ENCODE data around the gene MMP15. TPM values are rescaled to one million over a fixed set of nuclear protein-coding genes. Genes with fewer than 3 reads are reported as not detected.

Gene MMP15
- total RNA-seq, 5 donors from 2014 or later (not counting 1 experiment from before 2014, with no cell fraction given): 0.30 to 1.3 (median 0.85) TPM

DNA sequence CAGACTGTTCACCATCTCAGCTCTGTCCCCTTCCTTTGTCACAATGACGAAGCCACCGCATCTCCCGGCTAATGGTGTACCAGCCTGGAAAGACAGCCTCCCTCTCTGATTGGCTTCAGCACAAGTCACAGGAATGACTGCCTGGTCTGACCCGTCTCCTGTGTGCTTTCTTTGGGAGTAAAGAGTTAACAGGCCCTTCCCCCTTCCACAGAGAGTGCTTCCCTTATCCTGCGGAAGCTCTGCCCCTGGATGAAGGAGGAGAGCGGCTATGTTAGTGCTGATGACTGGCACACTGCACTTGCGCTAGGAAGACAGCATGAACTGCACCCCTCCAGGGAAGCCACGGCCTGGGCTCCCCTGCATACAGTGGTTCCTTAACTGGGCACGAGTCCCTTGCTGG is 13.1 kb upstream of the MMP15 start:
- no peak for ATAC-seq (replicated peaks in 1 of 4)

DNA sequence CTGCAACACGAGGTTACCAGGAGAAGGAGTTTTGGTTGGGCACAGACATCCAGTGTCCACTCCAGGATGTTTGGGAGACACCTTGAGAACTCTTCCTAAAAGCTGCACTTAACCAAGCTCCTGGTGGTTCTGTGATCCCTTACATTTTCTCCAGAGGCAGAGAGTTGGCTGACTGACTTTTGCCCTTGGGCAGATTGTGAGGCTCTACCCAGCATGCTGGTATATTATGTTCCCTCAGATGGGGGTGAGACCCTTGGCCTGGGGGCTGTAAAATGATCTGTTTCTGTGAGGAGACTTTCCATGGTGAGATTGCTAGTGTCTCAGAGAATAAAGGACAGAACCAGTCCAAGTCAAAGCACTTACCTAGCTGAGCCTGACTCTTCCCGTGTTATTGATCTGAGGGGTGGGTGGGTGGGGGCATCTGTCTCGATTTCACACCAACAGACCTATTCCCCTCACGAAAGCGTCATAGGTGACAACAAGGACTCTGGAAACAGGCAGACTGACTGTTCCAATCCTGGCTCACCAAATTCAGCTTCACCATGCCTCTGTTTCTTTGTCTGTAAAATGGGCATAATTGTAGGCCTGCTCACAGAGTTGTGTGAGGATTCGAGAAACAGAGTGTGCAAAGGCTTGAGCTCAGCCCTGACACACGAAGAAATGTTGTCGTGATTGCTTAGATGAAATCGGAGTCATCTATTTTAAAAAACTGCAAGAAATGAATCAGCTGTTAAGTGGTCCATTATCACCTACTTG is 12.2 kb upstream of the MMP15 start:
- Mint-ChIP-seq H3K27ac (no peak overlapping the region), H3K36me3 (peaks cover 32% of the 10 kb centered on the region), H3K4me3 (no peak overlapping the region), H3K4me1 (no peaks in the 10 kb centered on the region), H3K27me3 (no peaks in the 10 kb centered on the region), H3K9me3 (no peaks in the 10 kb centered on the region)
- ChIA-PET CTCF (no interaction called here), POLR2A (interaction anchor here in 1 of 2 donors (0.6 kb wide), 1 partner anchor 14 kb away, joined by 3 read pairs; no protein-coding TSS in a partner anchor)
- Histone ChIP-seq H3K9me3 (no peaks in the 10 kb centered on the region), H3K27me3 (replicated peaks in 1 of 2; ENCODE audit: control insufficient read depth in 2 of 2, extremely low read depth in 1 of 2, insufficient read depth in 2 of 2, low read length in 1 of 2) (no peaks in the 10 kb centered on the region), H3K27ac (ENCODE audit: low read length) (no peak overlapping the region), H3K4me1 (ENCODE audit: control insufficient read depth in 1 of 2, extremely low read depth in 1 of 2, insufficient read depth in 2 of 2, low read length in 2 of 2) (no peaks in the 10 kb centered on the region), H3K4me3 (ENCODE audit: control insufficient read depth in 1 of 2, extremely low read depth in 1 of 2, low read length in 1 of 2) (no peak overlapping the region), H3K36me3 (ENCODE audit: control insufficient read depth in 2 of 2, extremely low read depth in 1 of 2, insufficient read depth in 1 of 2, low read length in 1 of 2) (peaks cover 10 to 53% of the 10 kb centered on the region in 2 donors)
- WGBS (ENCODE audit: insufficient coverage): no CpG with 5 or more reads among the region's 9 CpGs
- no peak for ATAC-seq (replicated peaks in 1 of 4)
- DNase-seq: no peak

More for the DNA sequence above, 13.1 kb upstream of the MMP15 start:
- H3K36me3 ChIP-seq (ENCODE audit: control insufficient read depth in 2 of 2, extremely low read depth in 1 of 2, insufficient read depth in 1 of 2, low read length in 1 of 2): peaks cover 10 to 48% of the 10 kb centered on the region in 2 donors
- no peaks in the 10 kb centered on the region for H3K27me3 Mint-ChIP-seq
- H3K9me3 Mint-ChIP-seq: no peaks in the 10 kb centered on the region
- no peak overlapping the region for H3K4me3 Mint-ChIP-seq
- no peak overlapping the region for H3K27ac ChIP-seq (ENCODE audit: low read length)
- DNase-seq: no peak
- no peaks in the 10 kb centered on the region for H3K4me1 ChIP-seq (ENCODE audit: control insufficient read depth in 1 of 2, extremely low read depth in 1 of 2, insufficient read depth in 2 of 2, low read length in 2 of 2)
- no peak overlapping the region for H3K4me3 ChIP-seq (ENCODE audit: control insufficient read depth in 1 of 2, extremely low read depth in 1 of 2, low read length in 1 of 2)
- WGBS (ENCODE audit: insufficient coverage): 93% methylated on average over 4 of the region's 9 CpGs
- peaks cover 36% of the 10 kb centered on the region for H3K36me3 Mint-ChIP-seq
- POLR2A ChIA-PET: no interaction called here
- no peaks in the 10 kb centered on the region for H3K4me1 Mint-ChIP-seq
- no peaks in the 10 kb centered on the region for H3K9me3 ChIP-seq
- H3K27ac Mint-ChIP-seq: no peak overlapping the region
- CTCF ChIA-PET: no interaction called here
- no peaks in the 10 kb centered on the region for H3K27me3 ChIP-seq (replicated peaks in 1 of 2; ENCODE audit: control insufficient read depth in 2 of 2, extremely low read depth in 1 of 2, insufficient read depth in 2 of 2, low read length in 1 of 2)

DNA sequence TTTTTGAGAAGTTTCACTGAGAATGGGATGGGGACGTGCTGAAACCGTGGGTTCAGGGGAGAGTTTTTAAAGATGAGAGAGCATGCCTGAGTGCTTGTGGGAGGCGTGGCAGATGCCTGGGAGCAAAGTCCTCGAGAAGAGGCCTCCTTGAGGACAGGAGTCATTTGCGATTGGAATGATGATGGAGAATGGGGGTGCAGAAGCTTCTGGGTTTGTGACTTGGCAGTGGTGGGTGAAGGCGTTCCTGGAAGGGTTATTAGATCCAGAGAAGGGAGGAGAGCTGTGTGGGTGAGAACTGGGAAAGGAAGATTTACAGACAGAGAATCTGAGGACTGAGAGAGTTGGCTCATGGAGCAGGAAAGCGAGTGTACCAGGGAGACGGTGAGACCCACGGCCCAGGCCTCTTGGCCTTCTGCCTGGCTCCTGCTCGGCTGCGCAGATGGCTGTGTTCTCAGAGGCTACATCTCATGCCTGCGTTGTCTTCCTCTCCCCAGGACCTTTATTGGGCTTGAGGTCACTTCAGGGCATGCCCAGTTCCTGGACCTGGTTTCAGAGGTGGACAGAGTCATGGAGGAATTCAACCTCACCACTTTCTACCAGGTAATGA is 8.6 kb upstream of the MMP15 start:
- no peak for DNase-seq
- H3K9me3 Mint-ChIP-seq: no peaks in the 10 kb centered on the region
- H3K36me3 ChIP-seq (ENCODE audit: control insufficient read depth in 2 of 2, extremely low read depth in 1 of 2, insufficient read depth in 1 of 2, low read length in 1 of 2): peaks cover 10 to 37% of the 10 kb centered on the region in 2 donors
- H3K27ac ChIP-seq (ENCODE audit: low read length): no peak overlapping the region
- H3K27me3 ChIP-seq (replicated peaks in 1 of 2; ENCODE audit: control insufficient read depth in 2 of 2, extremely low read depth in 1 of 2, insufficient read depth in 2 of 2, low read length in 1 of 2): no peaks in the 10 kb centered on the region
- WGBS (ENCODE audit: insufficient coverage): 93% methylated on average over 12 of the region's 12 CpGs
- H3K27me3 Mint-ChIP-seq: no peaks in the 10 kb centered on the region
- H3K36me3 Mint-ChIP-seq: peaks cover 10% of the 10 kb centered on the region
- ATAC-seq (replicated peaks in 1 of 4): no peak
- H3K27ac Mint-ChIP-seq: no peak overlapping the region
- no peak overlapping the region for H3K4me3 Mint-ChIP-seq
- H3K4me1 ChIP-seq (ENCODE audit: control insufficient read depth in 1 of 2, extremely low read depth in 1 of 2, insufficient read depth in 2 of 2, low read length in 2 of 2): peaks cover 0 to 12% of the 10 kb centered on the region in 2 experiments
- peaks cover 11 to 12% (median 11%) of the 10 kb centered on the region in 3 donors for H3K4me1 Mint-ChIP-seq
- no peak overlapping the region for H3K4me3 ChIP-seq (ENCODE audit: control insufficient read depth in 1 of 2, extremely low read depth in 1 of 2, low read length in 1 of 2)
- ChIA-PET CTCF (no interaction called here), POLR2A (no interaction called here)
- H3K9me3 ChIP-seq: no peaks in the 10 kb centered on the region

GRCh38 chr16:58018803-58019202 is 6.8 kb upstream of the MMP15 start:
- H3K27me3 ChIP-seq (replicated peaks in 1 of 2; ENCODE audit: control insufficient read depth in 2 of 2, extremely low read depth in 1 of 2, insufficient read depth in 2 of 2, low read length in 1 of 2): no peaks in the 10 kb centered on the region
- ChIA-PET CTCF (interaction anchor here (0.5 to 0.6 kb wide), 3 partner anchors 9 to 421 kb away, joined by 3 read pairs; no protein-coding TSS in a partner anchor), POLR2A (no interaction called here)
- 93% methylated on average over 2 of the region's 7 CpGs for WGBS (ENCODE audit: insufficient coverage)
- no peaks in the 10 kb centered on the region for H3K9me3 ChIP-seq
- Mint-ChIP-seq H3K36me3 (peaks cover 4% of the 10 kb centered on the region), H3K4me3 (no peak overlapping the region), H3K27me3 (no peaks in the 10 kb centered on the region), H3K4me1 (peaks cover 11 to 14% (median 12%) of the 10 kb centered on the region in 3 donors), H3K9me3 (no peaks in the 10 kb centered on the region), H3K27ac (no peak overlapping the region)
- no peak overlapping the region for H3K4me3 ChIP-seq (ENCODE audit: control insufficient read depth in 1 of 2, extremely low read depth in 1 of 2, low read length in 1 of 2)
- no peak overlapping the region for H3K27ac ChIP-seq (ENCODE audit: low read length)
- ATAC-seq (replicated peaks in 1 of 4): no peak
- peaks cover 4 to 22% of the 10 kb centered on the region in 2 donors for H3K36me3 ChIP-seq (ENCODE audit: control insufficient read depth in 2 of 2, extremely low read depth in 1 of 2, insufficient read depth in 1 of 2, low read length in 1 of 2)
- DNase-seq: no peak
- H3K4me1 ChIP-seq (ENCODE audit: control insufficient read depth in 1 of 2, extremely low read depth in 1 of 2, insufficient read depth in 2 of 2, low read length in 2 of 2): peaks cover 0 to 12% of the 10 kb centered on the region in 2 experiments

- no peak overlapping the region for H3K4me3 Mint-ChIP-seq
- ChIA-PET POLR2A (no interaction called here), CTCF (interaction anchor here in 1 of 2 donors (0.8 kb wide), 1 partner anchor 8 kb away, joined by 3 read pairs; no protein-coding TSS in a partner anchor)
- no peaks in the 10 kb centered on the region for H3K9me3 Mint-ChIP-seq
- Histone ChIP-seq H3K36me3 (ENCODE audit: control insufficient read depth in 2 of 2, extremely low read depth in 1 of 2, insufficient read depth in 1 of 2, low read length in 1 of 2) (peaks cover 4 to 22% of the 10 kb centered on the region in 2 donors), H3K27me3 (replicated peaks in 1 of 2; ENCODE audit: control insufficient read depth in 2 of 2, extremely low read depth in 1 of 2, insufficient read depth in 2 of 2, low read length in 1 of 2) (peaks cover 0 to 6% of the 10 kb centered on the region in 2 experiments), H3K4me3 (ENCODE audit: control insufficient read depth in 1 of 2, extremely low read depth in 1 of 2, low read length in 1 of 2) (no peak overlapping the region), H3K4me1 (ENCODE audit: control insufficient read depth in 1 of 2, extremely low read depth in 1 of 2, insufficient read depth in 2 of 2, low read length in 2 of 2) (peaks cover under 1 to 24% of the 10 kb centered on the region in 2 experiments), H3K27ac (ENCODE audit: low read length) (peak overlapping the region; percentile 28), H3K9me3 (no peaks in the 10 kb centered on the region)
- peak; percentile 11 to 52 (median 15) for ATAC-seq (replicated peaks in 1 of 4)
- H3K36me3 Mint-ChIP-seq: no peaks in the 10 kb centered on the region
- H3K27me3 Mint-ChIP-seq: peaks cover 0 to 4% of the 10 kb centered on the region in 2 donors
- peaks cover 22 to 26% (median 23%) of the 10 kb centered on the region in 3 donors for H3K4me1 Mint-ChIP-seq
- no peak for DNase-seq
- 79% methylated on average over 8 of the region's 8 CpGs for WGBS (ENCODE audit: insufficient coverage)
- H3K27ac Mint-ChIP-seq: peak overlapping the region; percentile 78 to 79
Measured at GRCh38 chr16:58019866-58020538, 5.6 kb upstream of the MMP15 start.

Data from T-cell (primary cell).